GM18505 (cell line): ENCODE data around the gene NPDC1.
"Not testable (repeated sequence)": the region's sequence is repeated elsewhere in the genome, so short reads cannot be mapped to it uniquely, and the experiment has no call there.

Source experiments
- ATAC-seq: cut with Tn5 transposase; IDR thresholded peaks from one replicate; pipeline ENCODE4 v1.9.1; 2021; ENCODE audit not compliant: unreplicated experiment
- POLR2A ChIP-seq: IDR thresholded peaks from 4 replicates; pipeline ENCODE4 v1.6.1; 2011; ENCODE audit warnings: borderline replicate concordance; ENCODE audit not compliant: insufficient read depth, insufficient read length; ENCODE audit errors: extremely low read depth

The NPDC1 gene

DNA sequence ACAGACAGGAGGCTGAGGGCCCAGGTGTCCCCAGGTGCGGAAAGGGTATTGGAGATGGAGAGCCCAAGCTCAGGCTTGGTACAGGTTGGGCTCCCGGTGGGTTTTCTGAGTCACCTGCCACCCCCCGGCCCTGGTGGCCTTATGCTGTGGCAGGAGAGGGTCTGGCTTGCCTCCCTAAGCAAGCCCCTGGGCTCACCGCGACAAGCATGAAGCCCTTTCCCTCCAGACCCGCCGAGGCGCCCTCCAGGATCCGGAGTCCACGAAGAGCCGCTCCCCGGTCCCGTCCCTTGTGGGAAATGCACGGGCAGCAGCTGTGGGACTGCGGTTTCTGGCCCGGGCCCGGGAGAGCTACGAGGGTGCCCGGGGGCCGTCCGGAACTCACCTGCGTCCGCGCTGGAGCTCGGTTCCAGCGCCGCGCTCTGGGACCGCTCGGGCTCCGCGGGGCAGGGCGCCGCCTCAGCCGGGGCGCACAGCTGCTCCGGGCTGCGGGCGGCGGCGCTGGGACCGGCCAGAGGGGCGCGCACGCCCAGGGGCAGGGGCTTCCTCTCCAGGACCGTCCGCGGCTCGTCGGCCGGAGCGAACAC, 23.6 kb upstream of the NPDC1 start:
- TF ChIP-seq POLR2A: no peak
- ATAC-seq: peak; percentile 7

DNA sequence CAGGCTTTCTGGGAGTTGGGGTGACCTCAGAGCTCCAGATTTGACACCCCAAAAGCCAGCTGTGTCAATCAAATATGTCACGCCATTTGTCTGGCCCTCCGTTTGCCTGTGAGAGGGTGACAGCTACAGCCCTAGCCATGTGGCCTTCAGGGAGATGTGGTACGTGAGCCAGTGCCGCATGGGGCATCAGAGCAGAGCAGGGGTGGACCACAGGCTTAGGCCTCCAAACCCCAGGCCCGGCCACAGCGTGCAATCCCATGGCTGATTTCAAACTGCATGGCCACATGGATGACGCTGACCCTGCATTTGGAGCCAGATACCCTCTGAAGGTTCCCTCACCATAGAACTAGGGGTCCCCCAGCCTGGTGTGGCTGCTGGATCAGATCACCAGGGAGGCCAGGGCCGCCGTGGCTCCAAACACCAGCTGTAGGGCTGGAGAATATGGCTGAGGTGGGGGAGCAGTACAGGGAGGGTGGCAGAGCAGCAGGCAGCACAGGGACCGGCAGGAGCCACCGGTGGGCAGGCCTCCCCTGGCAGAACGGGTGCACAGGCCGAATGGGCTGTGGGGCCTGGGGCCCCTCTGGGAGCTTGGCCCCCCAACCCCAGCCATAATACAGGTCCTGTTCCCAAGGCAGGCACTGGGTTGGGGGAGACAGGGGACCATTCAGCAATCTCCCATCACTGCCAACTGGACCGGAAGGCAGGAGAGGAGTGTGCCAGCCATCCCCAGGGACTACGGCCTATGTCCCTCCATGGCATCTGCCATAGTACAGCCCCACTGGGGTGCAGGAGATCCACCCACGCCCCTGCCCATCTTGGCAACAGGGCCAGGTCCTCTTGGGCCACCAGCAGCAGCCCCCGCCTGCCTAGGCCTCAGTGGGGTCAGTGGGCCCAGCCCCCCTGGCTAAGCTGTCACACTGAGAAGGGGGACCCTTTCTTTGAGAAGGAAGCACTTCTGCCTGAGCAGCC, 22.8 kb upstream of the NPDC1 start:
- no peak for TF ChIP-seq POLR2A
- no peak for ATAC-seq

DNA sequence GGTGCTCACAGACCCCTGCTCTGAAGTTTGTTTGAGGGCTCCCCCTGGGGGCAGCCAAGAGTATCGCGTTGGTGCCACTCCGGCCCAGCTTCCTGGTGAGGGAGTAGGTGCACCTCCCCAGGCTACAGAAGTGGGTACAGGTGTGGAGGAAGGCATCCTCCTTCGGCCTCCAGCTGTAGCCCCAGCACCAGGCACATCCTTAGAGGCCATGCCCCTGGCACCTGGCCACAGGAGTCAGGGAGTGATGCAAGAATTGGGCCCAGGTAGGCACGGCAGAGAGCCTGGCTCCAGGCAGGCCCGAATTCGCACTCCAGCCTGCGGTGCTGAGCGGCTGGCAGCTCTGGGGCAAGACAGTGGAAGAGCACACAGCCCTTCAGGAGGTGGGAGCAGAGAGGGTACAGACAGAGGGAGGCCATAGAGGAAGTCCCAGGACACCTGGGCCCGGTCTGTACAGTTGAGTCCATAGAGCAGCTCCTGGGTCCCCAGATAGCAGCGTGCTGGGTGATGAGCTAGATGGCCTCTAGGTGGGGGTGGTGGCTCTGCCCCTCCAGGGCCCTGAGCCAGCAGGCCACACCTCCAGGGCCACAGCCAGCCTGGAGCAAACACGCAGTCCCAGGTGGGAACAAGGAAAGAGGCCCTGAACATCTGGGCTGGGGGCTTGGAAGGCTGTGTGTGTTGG, 22.0 kb upstream of the NPDC1 start:
- no peak for TF ChIP-seq POLR2A
- no peak for ATAC-seq

DNA sequence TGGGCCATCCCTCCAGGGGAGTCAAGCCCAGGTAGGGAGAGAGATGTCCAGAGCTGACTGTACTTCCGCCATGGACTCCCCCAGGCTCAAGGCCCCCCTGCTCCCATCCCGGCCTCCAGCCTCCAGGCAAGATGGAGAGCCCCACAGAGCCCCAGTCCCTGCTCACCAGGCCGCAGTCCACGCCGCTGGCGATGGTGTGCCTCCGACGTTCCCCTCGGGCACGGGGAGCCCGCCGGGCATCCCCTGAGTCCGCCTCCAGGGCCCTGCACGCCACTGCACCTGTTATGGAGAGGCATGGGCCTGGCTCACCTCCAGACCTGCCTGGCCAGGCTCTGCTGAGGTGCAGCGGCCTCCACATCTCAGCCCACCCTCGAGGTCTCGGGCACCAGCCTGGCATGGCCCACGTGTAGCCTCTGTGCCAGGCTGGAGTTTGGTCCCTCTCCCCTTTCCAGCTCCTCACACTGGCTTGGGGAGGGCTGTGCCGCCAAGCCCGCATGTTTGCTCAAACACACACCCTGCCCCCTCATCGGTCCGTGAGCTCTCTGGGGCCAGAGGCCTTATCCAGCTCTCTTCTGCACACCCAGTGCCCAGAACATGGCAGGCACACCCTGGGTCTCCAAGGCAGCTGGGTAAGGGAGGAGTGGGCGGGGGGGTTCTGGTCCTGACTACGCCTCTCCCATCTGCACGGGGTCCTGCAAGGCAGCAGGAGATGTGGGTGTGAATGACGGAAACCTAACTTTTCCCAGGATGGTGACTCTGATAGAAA, 20.3 kb upstream of the NPDC1 start:
- TF ChIP-seq POLR2A: no peak

DNA sequence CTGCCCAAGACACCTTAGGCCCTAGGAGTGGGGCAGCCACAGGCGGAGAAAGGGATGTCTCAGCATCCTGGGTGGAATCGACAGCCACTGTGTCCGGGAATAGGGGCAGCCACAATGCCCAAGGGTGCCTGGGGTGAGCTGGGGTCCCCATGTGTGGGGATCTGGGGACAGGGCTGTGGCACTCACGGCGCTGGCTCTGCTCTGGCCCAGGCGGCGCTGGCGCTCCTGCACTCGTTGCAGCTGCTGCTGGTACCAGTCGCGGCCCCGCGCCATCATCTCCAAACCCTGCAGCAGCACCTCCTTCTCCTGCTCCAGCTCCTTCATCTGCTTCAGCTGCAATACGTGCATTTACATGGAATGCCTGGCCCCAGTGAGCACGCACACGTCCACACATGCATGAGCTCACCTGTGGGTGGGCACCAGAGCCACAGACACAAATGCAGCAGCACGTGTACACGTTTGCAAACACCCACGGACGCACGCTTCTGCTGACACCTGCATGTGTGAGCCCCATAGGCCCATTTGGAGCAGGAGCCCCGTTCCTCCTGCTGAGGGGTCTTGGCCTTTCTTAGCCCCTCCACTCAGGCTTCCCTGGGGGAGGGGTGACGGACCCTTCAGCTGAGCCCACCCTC, 19.5 kb upstream of the NPDC1 start:
- TF ChIP-seq POLR2A: no peak
- ATAC-seq: no peak

More for the DNA sequence above, 20.3 kb upstream of the NPDC1 start:
- ATAC-seq: no peak

DNA sequence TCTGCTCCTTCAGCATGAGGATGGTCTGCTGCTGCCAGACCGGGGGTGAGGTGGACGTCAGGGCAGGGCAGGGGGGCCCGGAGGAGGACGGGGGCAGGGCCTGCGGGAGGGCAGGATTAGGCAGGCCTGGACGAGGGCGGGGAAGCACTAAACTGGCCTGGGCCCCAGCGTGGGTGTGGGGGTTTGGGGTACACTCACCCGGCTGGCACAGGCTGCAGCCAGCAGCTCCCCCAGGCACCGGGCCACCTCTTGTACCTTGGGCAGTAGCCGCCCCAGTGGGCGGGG, 18.8 kb upstream of the NPDC1 start:
- no peak for ATAC-seq
- TF ChIP-seq POLR2A: no peak

DNA sequence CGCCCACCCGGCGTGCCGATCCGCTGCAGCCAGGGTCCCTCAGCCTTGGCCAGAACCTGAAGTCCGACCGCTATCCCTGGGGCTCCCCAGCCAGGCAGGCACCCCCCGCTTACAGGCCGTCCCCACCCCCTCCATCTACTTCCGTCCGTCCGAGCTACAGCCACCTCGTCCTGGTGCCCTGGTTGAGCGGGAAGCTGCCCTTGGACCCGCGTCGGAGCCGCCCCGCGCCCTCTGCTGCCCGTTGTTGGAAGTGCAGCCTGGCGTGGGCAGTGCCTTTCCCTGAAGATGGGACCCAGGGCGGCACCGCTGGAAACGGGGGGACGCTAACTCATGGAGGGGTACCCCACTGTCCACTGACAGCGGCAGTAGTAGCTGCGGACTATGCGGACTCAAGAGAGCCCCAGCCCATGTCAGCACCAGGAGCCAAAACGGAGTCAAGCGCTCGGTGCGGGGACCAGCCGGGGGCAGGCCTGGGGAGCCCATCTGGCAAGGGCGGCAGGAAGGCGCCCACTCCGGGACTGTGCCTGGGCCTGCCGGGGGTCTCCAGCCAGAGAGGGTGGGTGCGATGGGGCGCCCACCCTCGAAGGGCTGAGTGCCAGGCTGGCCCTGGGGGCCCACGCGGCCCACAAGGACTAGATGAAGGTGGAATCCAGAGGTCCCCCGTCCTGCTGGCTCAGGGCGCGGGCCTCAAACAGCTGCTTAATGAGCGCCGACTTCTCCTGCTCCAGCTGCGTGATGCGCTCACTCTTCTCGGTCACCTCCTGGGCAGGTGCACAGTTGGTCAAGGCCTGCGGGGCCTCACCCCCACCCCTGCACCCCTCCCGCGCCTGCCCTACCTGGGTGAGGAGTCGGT, 18.3 kb upstream of the NPDC1 start:
- no peak for TF ChIP-seq POLR2A
- ATAC-seq: no peak

DNA sequence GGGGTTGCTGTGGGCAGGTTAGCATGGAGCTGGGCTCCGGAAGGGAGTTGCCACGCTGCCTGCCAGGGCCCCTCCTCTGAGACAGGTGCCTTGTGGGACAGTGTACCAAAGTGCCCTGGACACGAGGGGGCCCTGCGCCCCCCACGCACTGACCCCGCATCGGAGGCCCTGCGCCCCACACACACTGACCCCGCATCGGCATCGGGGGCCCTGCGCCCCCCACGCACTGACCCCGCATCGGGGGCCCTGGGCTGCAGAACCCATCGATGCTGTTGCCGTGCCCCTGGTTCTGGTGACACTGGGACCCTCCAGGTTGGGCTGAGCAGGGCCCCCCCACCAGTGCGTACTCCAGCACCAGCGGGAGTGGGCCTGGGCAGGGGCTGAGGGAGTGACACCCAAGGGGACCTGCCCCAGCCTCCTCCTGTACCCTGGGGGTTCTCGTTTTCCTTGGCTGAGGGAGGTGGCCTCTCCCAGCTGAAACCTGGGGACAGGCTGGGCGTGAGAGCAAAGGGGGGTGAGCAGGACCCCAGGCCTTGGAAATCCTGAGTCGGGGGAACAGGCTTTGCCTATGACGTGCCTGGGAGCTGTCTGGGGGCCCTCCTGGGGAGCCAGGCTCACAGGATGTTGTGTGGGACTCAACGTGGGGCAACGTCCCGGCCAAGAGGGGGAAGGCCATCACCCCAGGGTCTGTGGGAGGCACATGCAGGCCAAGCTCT, 17.5 kb upstream of the NPDC1 start:
- ATAC-seq: no peak
- no peak for TF ChIP-seq POLR2A

DNA sequence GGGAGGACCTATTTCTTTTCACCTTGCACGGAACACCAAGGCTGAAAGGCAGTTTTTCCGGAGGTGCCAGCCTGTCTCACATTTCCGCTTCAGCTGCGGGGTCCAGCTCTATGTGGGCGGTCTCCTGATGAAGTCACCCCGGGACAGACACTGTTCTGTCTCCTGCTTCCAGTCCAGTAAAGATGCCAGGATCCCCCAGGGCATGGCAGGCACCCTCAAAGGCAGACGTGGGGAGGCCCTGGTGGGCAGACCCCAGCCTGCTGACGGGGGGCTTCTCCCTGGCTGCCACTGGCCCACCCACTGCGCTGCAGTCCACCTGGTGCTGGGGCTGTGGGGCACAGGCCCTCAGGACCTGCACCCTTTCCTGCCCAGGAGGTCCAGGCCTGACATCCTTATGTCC, 16.8 kb upstream of the NPDC1 start:
- not testable (repeated sequence) for ATAC-seq

DNA sequence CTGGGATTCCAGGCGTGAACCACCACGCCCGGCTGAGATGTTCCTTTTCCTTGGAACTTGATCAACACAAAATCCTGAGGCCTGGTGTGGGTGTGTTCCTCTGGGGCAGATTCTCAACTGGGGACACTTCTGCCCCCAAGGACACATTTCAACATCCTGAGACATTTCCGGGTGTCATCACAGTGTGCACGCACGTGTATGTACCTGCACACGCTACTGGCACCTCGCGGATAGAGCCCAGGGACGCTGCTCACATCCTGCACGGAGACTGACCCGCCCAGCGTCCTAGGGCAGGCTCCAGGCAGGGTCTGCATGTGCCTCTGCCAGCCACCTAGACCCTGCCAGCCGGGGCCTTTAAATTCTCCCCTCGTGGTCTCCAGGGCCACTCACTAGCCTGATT, 16.4 kb upstream of the NPDC1 start:
- no peak for ATAC-seq

DNA sequence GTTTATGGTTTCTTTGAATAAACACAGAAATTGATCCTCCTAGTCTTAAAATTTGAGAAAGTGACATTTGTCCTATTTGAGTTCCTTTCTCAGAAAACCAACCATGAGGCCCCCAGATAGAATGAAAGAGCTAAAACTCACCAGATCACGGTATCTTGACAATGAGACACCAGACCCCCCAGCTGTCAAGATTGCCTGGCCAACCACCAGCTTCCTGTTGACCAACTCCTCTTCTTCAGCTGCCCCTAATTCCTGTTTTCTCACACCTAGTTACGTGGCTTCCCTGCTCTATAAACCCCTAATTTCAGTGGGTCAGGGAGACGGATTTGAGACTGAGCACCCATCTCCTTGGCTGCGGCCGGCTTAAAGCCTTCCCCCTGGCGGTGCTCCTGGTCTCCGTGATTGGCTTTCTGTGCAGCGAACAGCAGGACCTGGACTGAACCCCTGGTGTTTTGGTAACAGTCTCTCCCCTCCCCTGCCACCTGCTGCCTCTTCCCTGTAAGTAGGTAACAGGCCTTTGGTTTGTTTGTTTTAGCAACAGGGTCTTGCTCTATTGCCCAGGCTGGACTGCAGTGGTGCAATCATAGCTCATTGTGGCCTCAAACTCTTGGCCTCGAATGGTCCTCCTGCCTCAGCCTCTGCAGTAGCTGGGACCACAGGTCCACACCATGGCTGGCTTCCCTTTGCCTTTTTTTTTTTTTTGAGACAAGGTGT, 12.7 kb upstream of the NPDC1 start:
- TF ChIP-seq POLR2A: no peak
- ATAC-seq: no peak

More for the DNA sequence above, 16.4 kb upstream of the NPDC1 start:
- no peak for TF ChIP-seq POLR2A

DNA sequence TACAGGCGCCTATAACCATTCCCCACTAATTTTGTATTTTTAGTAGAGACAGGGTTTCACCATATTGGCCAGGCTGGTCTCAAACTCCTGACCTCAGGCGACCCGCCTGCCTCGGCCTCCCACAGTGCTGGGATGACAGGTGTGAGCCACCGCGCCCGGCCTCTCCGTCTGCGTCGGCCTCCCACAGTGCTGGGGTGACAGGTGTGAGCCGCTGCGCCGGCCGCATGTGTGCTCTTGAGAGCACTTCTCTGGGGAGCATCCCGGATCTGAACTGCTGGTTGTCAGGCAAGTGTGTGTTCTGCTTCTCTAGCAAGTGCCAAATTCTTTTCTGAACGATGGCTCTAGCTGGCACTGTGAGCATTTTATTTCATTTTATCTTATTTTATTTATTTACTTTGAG, 11.6 kb upstream of the NPDC1 start:
- ATAC-seq: no peak
- TF ChIP-seq POLR2A: no peak
